Omental fat pad (tissue), 4 donors: ENCODE data around the gene PAK4. TPM values are rescaled to one million over a fixed set of nuclear protein-coding genes. Genes with fewer than 3 reads are reported as not detected.

ENCODE experiments used
- total RNA-seq, 4 donors: library from RNA; depleted of rRNA; stranded (reverse); fragments of >200 nt; gene quantifications; one replicate each; pipeline ENCODE4 v1.1.0, GENCODE V29; 2016

The PAK4 gene
- total RNA-seq, 4 donors from 2014 or later: 4.6 to 9.8 (median 6.3) TPM

Other genes with a start within 250 kb of the PAK4 start
- 10 to 100 TPM in 1 of 4 donors, 1 to 10 TPM in 3; 5.3 to 10.4 (median 7.1) TPM for gene RINL, start 247.5 kb upstream of the PAK4 start, total RNA-seq
- 100 to 1,000 TPM in 1 of 4 donors, 10 to 100 TPM in 3; 59.6 to 115 (median 74.5) TPM for gene SIRT2, start 226.2 kb upstream of the PAK4 start, total RNA-seq
- gene NFKBIB, start 225.8 kb upstream of the PAK4 start, total RNA-seq: 10 to 100 TPM; 19.6 to 30.9 (median 22.7) TPM
- under 1 TPM in 2 of 4 donors, not detected in 2; 0.50 to 0.84 TPM for gene CCER2, start 213.6 kb upstream of the PAK4 start, total RNA-seq
- 10 to 100 TPM in 3 of 4 donors, 1 to 10 TPM in 1; 9.7 to 14.8 (median 11.8) TPM for gene SARS2, start 195.0 kb upstream of the PAK4 start, total RNA-seq
- gene MRPS12, start 194.8 kb upstream of the PAK4 start, total RNA-seq: 10 to 100 TPM; 27.3 to 46.0 (median 37.7) TPM
- 10 to 100 TPM; 31.2 to 43.6 (median 38.2) TPM for gene FBXO17, start 150.0 kb upstream of the PAK4 start, total RNA-seq
- gene FBXO27, start 93.2 kb upstream of the PAK4 start, total RNA-seq: 10 to 100 TPM in 1 of 4 donors, 1 to 10 TPM in 3; 3.2 to 14.6 (median 7.6) TPM
- gene ACP7, start 41.4 kb upstream of the PAK4 start, total RNA-seq: not detected
- gene NCCRP1, start 71.2 kb downstream of the PAK4 start, total RNA-seq: under 1 TPM in 1 of 4 donors, not detected in 3; 0.46 TPM
- not detected for gene SYCN, start 78.5 kb downstream of the PAK4 start, total RNA-seq
- gene IFNL3, start 119.2 kb downstream of the PAK4 start, total RNA-seq: not detected
- not detected for gene IFNL4, start 123.1 kb downstream of the PAK4 start, total RNA-seq
- gene IFNL2, start 142.6 kb downstream of the PAK4 start, total RNA-seq: not detected
- gene IFNL1, start 170.6 kb downstream of the PAK4 start, total RNA-seq: not detected
- gene LRFN1, start 195.1 kb downstream of the PAK4 start, total RNA-seq: 1 to 10 TPM in 2 of 4 donors, under 1 TPM in 2; 0.63 to 1.4 (median 1.0) TPM
- gene GMFG, start 210.3 kb downstream of the PAK4 start, total RNA-seq: 100 to 1,000 TPM in 1 of 4 donors, 10 to 100 TPM in 3; 31.8 to 126 (median 55.5) TPM
- 10 to 100 TPM; 55.9 to 87.7 (median 73.2) TPM for gene SAMD4B, start 216.6 kb downstream of the PAK4 start, total RNA-seq